Retina (tissue), 1 donor: Measurements from ENCODE around the gene CCN2.
"Not testable (repeated sequence)": the region's sequence is repeated elsewhere in the genome, so short reads cannot be mapped to it uniquely, and the experiment has no call there.

ENCODE experiments used
- DNase-seq: peaks from one replicate; pipeline ENCODE4 v3.0.0-alpha.2; 2016

The CCN2 gene

GRCh38 chr6:131908787-131909186, 42.4 kb downstream of the CCN2 start:
- DNase-seq: not testable (repeated sequence)

GRCh38 chr6:131903734-131904133, 47.4 kb downstream of the CCN2 start:
- DNase-seq: not testable (repeated sequence)

- not testable (repeated sequence) for DNase-seq
Measured at GRCh38 chr6:131901326-131901873, 49.8 kb downstream of the CCN2 start.

GRCh38 chr6:131900231-131900630, 50.9 kb downstream of the CCN2 start:
- no peak for DNase-seq

- DNase-seq: no peak
Measured at GRCh38 chr6:131898718-131899117, 52.5 kb downstream of the CCN2 start.
